Lower lobe of right lung (tissue), 2 donors: ENCODE measurements around the gene ZNF322. TPM values are rescaled to one million over a fixed set of nuclear protein-coding genes. Genes with fewer than 3 reads are reported as not detected.

ENCODE experiments used
- ATAC-seq, 2 donors: fragments of 200-7000 bp; cut with Tn5 transposase; one replicate each; pipeline ENCODE4 v1.9.1; 2020 to 2022; ENCODE audit warnings: mild to moderate bottlenecking in 2 of 2, moderate library complexity in 2 of 2
- DNase-seq: peaks from one replicate; pipeline ENCODE4 v3.0.0-alpha.2; 2020
- H3K27ac ChIP-seq: fragments of 200-600 bp; one replicate; pipeline ENCODE4 v1.8.0; 2022
- H3K27me3 ChIP-seq: fragments of 200-600 bp; one replicate; pipeline ENCODE4 v1.8.0; 2022; ENCODE audit warnings: low read depth
- H3K36me3 ChIP-seq: fragments of 200-600 bp; one replicate; pipeline ENCODE4 v1.8.0; 2022; ENCODE audit warnings: mild to moderate bottlenecking
- H3K4me1 ChIP-seq: fragments of 200-600 bp; one replicate; pipeline ENCODE4 v1.8.0; 2022
- H3K4me3 ChIP-seq: fragments of 200-600 bp; one replicate; pipeline ENCODE4 v1.8.0; 2022; ENCODE audit warnings: mild to moderate bottlenecking
- H3K9me3 ChIP-seq: fragments of 200-600 bp; one replicate; pipeline ENCODE4 v1.8.0; 2022
- intact Hi-C: fragments of 100-400 bp; cut with DNase I; formaldehyde crosslinking; loops from one replicate; pipeline ENCODE4 v1.11.0; 2022
- total RNA-seq: library from RNA; stranded (reverse); fragmentation: NEBNext Ultra II Directional; extraction: Animal tissue kit (Norgen Biotek cat#: 25700); gene quantifications from one replicate; pipeline ENCODE4 v1.2.1, GENCODE V29; 2021
- TF ChIP-seq, protein P1 (sequence below): fragments of 200-600 bp; IDR thresholded peaks from one replicate; pipeline ENCODE4 v1.8.0; 2022; ENCODE audit warnings: antibody characterized with exemption, mild to moderate bottlenecking
- donor health status: DM: no; HTN: yes; CAD: no; lungs with severe emphysema.

ZNF322 gene
- total RNA-seq, 1 donor from 2014 or later: 25.6 TPM

GRCh38 chr6:26640806-26641205, 18.7 kb downstream of the ZNF322 start:
- Histone ChIP-seq H3K4me1 (no peaks in the 10 kb centered on the region), H3K27ac (no peak overlapping the region), H3K36me3 (peaks cover 47% of the 10 kb centered on the region), H3K9me3 (peaks cover 21% of the 10 kb centered on the region), H3K4me3 (no peak overlapping the region), H3K27me3 (no peaks in the 10 kb centered on the region)
- TF ChIP-seq, protein P1, sequence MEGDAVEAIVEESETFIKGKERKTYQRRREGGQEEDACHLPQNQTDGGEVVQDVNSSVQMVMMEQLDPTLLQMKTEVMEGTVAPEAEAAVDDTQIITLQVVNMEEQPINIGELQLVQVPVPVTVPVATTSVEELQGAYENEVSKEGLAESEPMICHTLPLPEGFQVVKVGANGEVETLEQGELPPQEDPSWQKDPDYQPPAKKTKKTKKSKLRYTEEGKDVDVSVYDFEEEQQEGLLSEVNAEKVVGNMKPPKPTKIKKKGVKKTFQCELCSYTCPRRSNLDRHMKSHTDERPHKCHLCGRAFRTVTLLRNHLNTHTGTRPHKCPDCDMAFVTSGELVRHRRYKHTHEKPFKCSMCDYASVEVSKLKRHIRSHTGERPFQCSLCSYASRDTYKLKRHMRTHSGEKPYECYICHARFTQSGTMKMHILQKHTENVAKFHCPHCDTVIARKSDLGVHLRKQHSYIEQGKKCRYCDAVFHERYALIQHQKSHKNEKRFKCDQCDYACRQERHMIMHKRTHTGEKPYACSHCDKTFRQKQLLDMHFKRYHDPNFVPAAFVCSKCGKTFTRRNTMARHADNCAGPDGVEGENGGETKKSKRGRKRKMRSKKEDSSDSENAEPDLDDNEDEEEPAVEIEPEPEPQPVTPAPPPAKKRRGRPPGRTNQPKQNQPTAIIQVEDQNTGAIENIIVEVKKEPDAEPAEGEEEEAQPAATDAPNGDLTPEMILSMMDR: no peak
- DNase-seq (no peak), ATAC-seq (no peak)
- intact Hi-C loops: no loop called here

- Histone ChIP-seq H3K4me1 (no peaks in the 10 kb centered on the region), H3K27ac (no peak overlapping the region), H3K4me3 (no peak overlapping the region), H3K9me3 (no peaks in the 10 kb centered on the region), H3K27me3 (no peaks in the 10 kb centered on the region), H3K36me3 (no peaks in the 10 kb centered on the region)
- no peak for DNase-seq
- intact Hi-C loops: no loop called here
- no peak for ATAC-seq
- TF ChIP-seq, protein P1: no peak
Observed at GRCh38 chr6:26629359-26629758, 30.2 kb downstream of the ZNF322 start.

GRCh38 chr6:26627843-26628242, 31.7 kb downstream of the ZNF322 start:
- H3K4me3 ChIP-seq: no peak overlapping the region

DNA sequence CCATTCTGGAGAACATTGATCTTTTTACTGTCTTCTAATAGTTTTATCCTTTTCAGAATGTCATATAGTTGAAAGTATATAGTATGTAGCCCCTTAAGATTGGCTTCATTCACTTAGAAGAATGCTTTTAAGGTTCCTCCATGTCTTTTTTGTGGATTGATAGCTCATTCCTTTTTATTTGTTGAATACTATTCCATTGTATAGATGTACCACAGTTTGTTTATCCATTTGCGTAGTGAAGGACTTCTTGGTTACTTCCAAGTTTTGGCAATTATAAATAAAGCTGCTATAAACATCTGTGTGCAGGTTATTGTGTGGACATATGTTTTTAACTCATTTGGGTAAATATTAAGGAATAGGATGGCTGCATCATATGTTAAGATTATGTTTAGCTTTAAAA, 35.0 kb downstream of the ZNF322 start:
- DNase-seq (no peak), ATAC-seq (no peak)
- TF ChIP-seq, protein P1: no peak
- peaks cover 5% of the 10 kb centered on the region for H3K27me3 ChIP-seq
- H3K4me3 ChIP-seq: no peak overlapping the region
- H3K4me1 ChIP-seq: no peaks in the 10 kb centered on the region
- no peaks in the 10 kb centered on the region for H3K9me3 ChIP-seq
- no peak overlapping the region for H3K27ac ChIP-seq
- intact Hi-C loops: no loop called here
- no peaks in the 10 kb centered on the region for H3K36me3 ChIP-seq

More at GRCh38 chr6:26627843-26628242, 31.7 kb downstream of the ZNF322 start:
- Histone ChIP-seq H3K27ac (no peak overlapping the region), H3K9me3 (no peaks in the 10 kb centered on the region), H3K36me3 (no peaks in the 10 kb centered on the region), H3K4me1 (no peaks in the 10 kb centered on the region), H3K27me3 (no peaks in the 10 kb centered on the region)
- TF ChIP-seq, protein P1: no peak
- no peak for ATAC-seq
- intact Hi-C loops: no loop called here
- DNase-seq: no peak

GRCh38 chr6:26623339-26623859, 36.1 kb downstream of the ZNF322 start:
- no peaks in the 10 kb centered on the region for H3K36me3 ChIP-seq
- peaks cover 5% of the 10 kb centered on the region for H3K27me3 ChIP-seq
- intact Hi-C loops: no loop called here
- TF ChIP-seq, protein P1: no peak
- DNase-seq: no peak
- no peak overlapping the region for H3K27ac ChIP-seq
- H3K9me3 ChIP-seq: no peaks in the 10 kb centered on the region
- no peak for ATAC-seq
- H3K4me1 ChIP-seq: no peaks in the 10 kb centered on the region
- no peak overlapping the region for H3K4me3 ChIP-seq
